Amniotic stem cell (primary cell): ENCODE data around the gene PHF3.

Experiments used
- DNase-seq: peaks from one replicate; lab custom pipeline; 2025; lab: John Stamatoyannopoulos, UW

PHF3 gene

GRCh38 chr6:63649269-63649668 is 13.7 kb downstream of the PHF3 start:
- no peak for DNase-seq

GRCh38 chr6:63649847-63650265 is 14.3 kb downstream of the PHF3 start:
- DNase-seq = no peak

GRCh38 chr6:63652980-63653379 is 17.4 kb downstream of the PHF3 start:
- no peak for DNase-seq

- DNase-seq = no peak
Measured at GRCh38 chr6:63660757-63661156, 25.2 kb downstream of the PHF3 start.

- DNase-seq = no peak
Measured at GRCh38 chr6:63661769-63662168, 26.2 kb downstream of the PHF3 start.

- no peak for DNase-seq
Measured at GRCh38 chr6:63663147-63663955, 27.7 kb downstream of the PHF3 start.

- DNase-seq = no peak
Measured at GRCh38 chr6:63663956-63664281, 28.3 kb downstream of the PHF3 start.

- DNase-seq = no peak
Measured at GRCh38 chr6:63671098-63671754, 35.6 kb downstream of the PHF3 start.

- no peak for DNase-seq
Measured at GRCh38 chr6:63672582-63673129, 37.1 kb downstream of the PHF3 start.

- DNase-seq = no peak
Measured at GRCh38 chr6:63673692-63674091, 38.1 kb downstream of the PHF3 start.

- no peak for DNase-seq
Measured at GRCh38 chr6:63674635-63675034, 39.0 kb downstream of the PHF3 start.

GRCh38 chr6:63675138-63675537 is 39.5 kb downstream of the PHF3 start:
- DNase-seq = no peak

- no peak for DNase-seq
Measured at GRCh38 chr6:63676412-63677114, 41.0 kb downstream of the PHF3 start.

GRCh38 chr6:63677282-63677681 is 41.7 kb downstream of the PHF3 start:
- no peak for DNase-seq

GRCh38 chr6:63683071-63683603 is 47.5 kb downstream of the PHF3 start:
- no peak for DNase-seq

- DNase-seq = no peak
Measured at GRCh38 chr6:63685446-63686379, 50.1 kb downstream of the PHF3 start.

GRCh38 chr6:63689421-63689820 is 53.8 kb downstream of the PHF3 start:
- no peak for DNase-seq

- DNase-seq = no peak
Measured at GRCh38 chr6:63690221-63690620, 54.6 kb downstream of the PHF3 start.

GRCh38 chr6:63705707-63706106 is 70.1 kb downstream of the PHF3 start:
- DNase-seq = no peak

- no peak for DNase-seq
Measured at GRCh38 chr6:63706630-63707029, 71.0 kb downstream of the PHF3 start.

- no peak for DNase-seq
Measured at GRCh38 chr6:63708631-63709030, 73.0 kb downstream of the PHF3 start.
